Dermis microvascular lymphatic vessel endothelial cell (primary cell): ENCODE measurements around the gene FTHL17. TPM values are rescaled to one million over a fixed set of nuclear protein-coding genes. Genes with fewer than 3 reads are reported as not detected.

Experiments
- DNase-seq, 2 donors: peaks; one replicate each; pipeline versions ENCODE4 v3.0.0 to v3.0.0-alpha.2; 2010; ENCODE audit warnings: low read depth in 2 of 2
- total RNA-seq: library from RNA; depleted of rRNA; stranded (reverse); fragments of >200 nt; gene quantifications from 2 replicates; pipeline ENCODE4 v1.2.1, GENCODE V29; 2014

Gene FTHL17
- total RNA-seq, 1 donor from 2014 or later: not detected

DNA sequence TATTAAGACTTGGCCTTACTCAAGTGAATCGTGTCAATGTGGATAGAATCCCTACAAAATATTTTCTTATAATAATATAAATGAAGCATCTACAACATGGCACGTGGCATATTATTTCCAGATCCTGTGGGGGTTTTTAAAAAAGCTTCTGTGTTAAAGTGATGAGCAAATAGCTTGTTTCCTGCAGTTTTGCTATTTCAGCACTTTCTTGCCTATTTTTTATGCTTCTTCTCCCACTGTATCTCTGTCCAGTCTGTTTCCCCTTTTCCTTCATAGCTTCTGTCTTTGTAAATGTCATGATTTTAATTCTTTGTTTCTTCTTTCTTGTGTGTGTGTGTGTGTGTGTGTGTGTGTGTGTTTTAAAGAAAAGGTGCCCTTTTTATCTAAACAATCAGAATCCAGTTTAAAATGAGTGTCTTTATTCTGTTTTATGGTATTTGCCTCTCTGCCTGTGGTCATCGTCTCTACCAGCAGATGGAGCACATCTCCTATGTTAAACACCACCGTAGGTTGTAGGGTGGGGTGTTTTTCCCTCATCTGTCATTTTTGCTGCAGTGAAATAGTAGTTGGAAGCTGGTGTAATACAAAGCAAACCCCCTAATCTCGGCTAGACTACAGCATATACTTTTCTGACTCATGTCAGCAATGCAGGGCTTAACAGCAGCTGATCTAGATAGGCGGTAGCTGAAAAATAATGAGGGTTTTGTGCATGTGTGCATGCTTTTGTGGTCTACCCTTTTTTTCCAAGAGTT lies 33.1 kb downstream of the FTHL17 start:
- DNase-seq: peak; percentile 16 to 23

DNA sequence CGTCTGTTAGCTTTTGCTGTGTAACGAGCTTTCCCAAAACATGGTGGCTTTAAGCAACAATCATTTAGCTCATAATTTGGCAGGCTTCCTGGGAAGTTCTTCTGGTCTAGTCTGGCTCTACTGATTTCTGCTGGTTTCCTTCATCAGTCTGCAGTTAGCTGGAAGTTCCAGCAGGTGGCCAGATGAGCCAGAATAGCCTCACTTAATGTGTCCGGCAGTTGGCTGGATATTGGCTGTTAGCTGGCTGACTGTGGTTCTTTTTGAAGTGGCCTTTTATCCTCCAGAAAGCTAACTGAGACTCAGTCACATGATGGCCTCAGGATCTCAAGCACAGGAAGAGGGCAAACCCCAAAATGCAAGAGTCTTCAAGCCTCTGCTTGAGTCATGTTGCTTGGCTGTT lies 34.9 kb downstream of the FTHL17 start:
- peak; percentile 25 for DNase-seq

DNA sequence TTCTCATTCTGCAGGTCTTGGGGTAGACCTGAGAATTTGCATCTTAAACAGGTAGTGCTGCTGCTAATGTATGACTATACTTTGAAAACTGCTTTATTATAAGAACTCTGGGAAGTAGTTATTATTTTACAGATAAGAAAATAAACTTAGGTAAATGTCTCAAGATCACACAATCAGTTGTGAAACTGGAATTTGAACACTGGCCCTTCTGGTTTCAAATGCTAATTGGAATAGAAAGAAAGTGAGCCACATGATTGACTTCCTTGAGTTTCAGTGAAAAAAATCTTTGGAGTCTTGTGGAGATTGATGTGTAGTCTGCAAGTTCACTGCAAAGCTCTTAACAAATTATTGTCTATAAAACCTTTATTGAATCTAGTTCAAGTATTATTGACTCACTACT lies 44.5 kb downstream of the FTHL17 start:
- no peak for DNase-seq

DNA sequence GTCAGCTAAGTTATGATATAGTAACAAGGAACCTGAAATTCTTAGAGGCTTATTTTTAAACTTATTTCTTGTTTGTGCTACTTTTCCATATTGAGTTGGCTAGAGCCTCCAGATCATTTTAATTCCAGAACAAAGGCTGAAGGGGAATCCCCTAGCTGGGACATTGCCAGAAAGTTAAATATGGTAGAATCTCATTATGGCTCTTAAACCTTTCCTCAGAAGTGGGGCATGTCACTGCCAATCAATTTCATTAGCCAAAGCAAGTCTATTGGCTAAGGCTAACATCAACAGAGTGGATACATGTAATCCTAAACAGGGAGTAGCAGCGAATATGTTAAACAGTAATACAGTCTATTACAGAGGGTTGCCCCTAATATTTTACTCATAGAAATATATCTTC lies 47.0 kb downstream of the FTHL17 start:
- DNase-seq: no peak

DNA sequence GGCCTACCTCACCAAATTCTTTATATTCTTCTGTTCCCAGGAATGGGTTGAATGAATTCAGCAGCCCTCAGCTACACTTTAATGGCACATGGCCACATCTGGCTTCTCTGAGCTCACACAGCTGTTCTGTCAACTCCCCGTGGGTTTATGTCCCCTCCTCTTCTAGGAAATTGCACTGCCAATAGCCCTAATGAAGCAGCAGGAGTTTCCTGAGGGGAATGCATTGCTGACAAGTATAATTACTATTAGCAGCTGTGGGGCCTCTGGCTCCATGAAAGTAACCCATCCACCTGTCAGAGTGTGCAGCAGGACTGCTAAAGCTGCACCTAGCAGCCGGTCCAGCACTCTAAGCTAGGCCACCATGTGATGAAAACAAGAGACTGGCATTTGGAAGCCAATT lies 50.3 kb downstream of the FTHL17 start:
- no peak for DNase-seq

Other genes with a start within 250 kb of the FTHL17 start
- 4.5 and 6.8 TPM in 2 replicates for gene TAB3, start 182.8 kb downstream of the FTHL17 start, total RNA-seq